Measurements from ENCODE around the gene PROSER2. TPM values are rescaled to one million over a fixed set of nuclear protein-coding genes. Genes with fewer than 3 reads are reported as not detected.

PROSER2 gene
- total RNA-seq, 1 experiment from 2014 or later: 10.6 TPM

- peaks cover 3 to 4% of the 10 kb centered on the region in 2 experiments; a peak in 3 of 4 replicates for H3K4me1 Mint-ChIP-seq
- peaks cover 3% of the 10 kb centered on the region for H3K27me3 Mint-ChIP-seq (ENCODE audit: low read depth)
- no CpG with 5 or more reads among the region's 18 CpGs for WGBS (ENCODE audit: extremely low coverage, insufficient read length, low lambda C conversion rate)
- no peak overlapping the region for H3T11ph ChIP-seq (ENCODE audit: low read length)
- H4K5ac ChIP-seq (ENCODE audit: insufficient read length, low read depth, low read length): no peak overlapping the region
- H3K56ac ChIP-seq (ENCODE audit: insufficient read length, low read depth, low read length): no peak overlapping the region
- H2BK120ac ChIP-seq (ENCODE audit: low read depth, low read length, poor library complexity, severe bottlenecking): no peak overlapping the region
- H3K27ac Mint-ChIP-seq: peak overlapping the region in 2 of 3 experiments; percentile 77 to 95; a peak in 3 of 7 replicates
- no peak overlapping the region for H2BK20ac ChIP-seq (ENCODE audit: low read depth, low read length, poor library complexity, severe bottlenecking)
- no peak overlapping the region for H2BK12ac ChIP-seq (ENCODE audit: insufficient read length, low read depth, low read length)
- H3K4me2 ChIP-seq (ENCODE audit: insufficient read depth, insufficient read length, low read length): no peak overlapping the region
- no peaks in the 10 kb centered on the region for H3K9me3 Mint-ChIP-seq
- H3K27me3 ChIP-seq (ENCODE audit: insufficient read depth, low read length): no peaks in the 10 kb centered on the region
- no peak overlapping the region for H4K91ac ChIP-seq (ENCODE audit: insufficient read length, low read depth, low read length)
- no peak for DNase-seq
- H3K4me1 ChIP-seq (ENCODE audit: insufficient read depth, low read length): no peaks in the 10 kb centered on the region
- no peak overlapping the region for H2BK5ac ChIP-seq (ENCODE audit: insufficient read length, low read length)
- no peak overlapping the region for H3K27ac ChIP-seq (ENCODE audit: insufficient read length, low read depth, low read length)
- H3K4me3 Mint-ChIP-seq: no peak overlapping the region
- no peak overlapping the region for H3K9ac ChIP-seq (ENCODE audit: extremely low read depth, insufficient read length, low read length)
- no peak overlapping the region for H3K18ac ChIP-seq (ENCODE audit: insufficient read length, low read depth, low read length)
- H4K20me1 ChIP-seq (ENCODE audit: control insufficient read depth, insufficient read depth, insufficient read length): no peaks in the 10 kb centered on the region
- H2AK5ac ChIP-seq (ENCODE audit: insufficient read length, low read length): no peak overlapping the region
- H3K79me1 ChIP-seq (ENCODE audit: insufficient read depth, low read depth, low read length, poor library complexity, severe bottlenecking): no peaks in the 10 kb centered on the region
- no peak overlapping the region for H2BK15ac ChIP-seq (ENCODE audit: low read depth, low read length)
- no peak overlapping the region for H3K4ac ChIP-seq (ENCODE audit: low read depth, low read length)
- no peak overlapping the region for H3K14ac ChIP-seq (ENCODE audit: insufficient read depth, low read length)
- H3K9me3 ChIP-seq (ENCODE audit: control insufficient read depth, low read depth, low read length): no peaks in the 10 kb centered on the region
- no peaks in the 10 kb centered on the region for H3K79me2 ChIP-seq (ENCODE audit: insufficient read depth, low read length)
- no peak overlapping the region for H2AFZ ChIP-seq (ENCODE audit: low read length)
- H3K23ac ChIP-seq (ENCODE audit: insufficient read length, low read depth, low read length): no peak overlapping the region
- no peaks in the 10 kb centered on the region for H3K36me3 Mint-ChIP-seq (ENCODE audit: insufficient read depth in 1 of 3, low read depth in 3 of 3)
- no peaks in the 10 kb centered on the region for H3K23me2 ChIP-seq (ENCODE audit: insufficient read length, low read depth, low read length, poor library complexity, severe bottlenecking)
- H4K8ac ChIP-seq (replicated peaks; ENCODE audit: insufficient read length, low read depth, low read length): no peak overlapping the region
- TF ChIP-seq, protein P1, sequence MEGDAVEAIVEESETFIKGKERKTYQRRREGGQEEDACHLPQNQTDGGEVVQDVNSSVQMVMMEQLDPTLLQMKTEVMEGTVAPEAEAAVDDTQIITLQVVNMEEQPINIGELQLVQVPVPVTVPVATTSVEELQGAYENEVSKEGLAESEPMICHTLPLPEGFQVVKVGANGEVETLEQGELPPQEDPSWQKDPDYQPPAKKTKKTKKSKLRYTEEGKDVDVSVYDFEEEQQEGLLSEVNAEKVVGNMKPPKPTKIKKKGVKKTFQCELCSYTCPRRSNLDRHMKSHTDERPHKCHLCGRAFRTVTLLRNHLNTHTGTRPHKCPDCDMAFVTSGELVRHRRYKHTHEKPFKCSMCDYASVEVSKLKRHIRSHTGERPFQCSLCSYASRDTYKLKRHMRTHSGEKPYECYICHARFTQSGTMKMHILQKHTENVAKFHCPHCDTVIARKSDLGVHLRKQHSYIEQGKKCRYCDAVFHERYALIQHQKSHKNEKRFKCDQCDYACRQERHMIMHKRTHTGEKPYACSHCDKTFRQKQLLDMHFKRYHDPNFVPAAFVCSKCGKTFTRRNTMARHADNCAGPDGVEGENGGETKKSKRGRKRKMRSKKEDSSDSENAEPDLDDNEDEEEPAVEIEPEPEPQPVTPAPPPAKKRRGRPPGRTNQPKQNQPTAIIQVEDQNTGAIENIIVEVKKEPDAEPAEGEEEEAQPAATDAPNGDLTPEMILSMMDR (conservative IDR thresholded peaks at IDR 0.05): no peak
Observed at GRCh38 chr10:11907914-11908313, 84.8 kb downstream of the PROSER2 start.
